GM21737 (cell line): Measurements from ENCODE around the gene RACGAP1.

Experiments
- ATAC-seq: cut with Tn5 transposase; IDR thresholded peaks from one replicate; pipeline ENCODE4 v1.9.1; 2021; ENCODE audit warnings: mild to moderate bottlenecking, moderate library complexity; ENCODE audit not compliant: unreplicated experiment

RACGAP1 gene

GRCh38 chr12:50057000-50057841, 31.9 kb upstream of the RACGAP1 start, which contains the start of gene ASIC1:
ASIC1 (plus strand) TSS chr12:50057596; CDS start chr12:50058767, 1,171 bp downstream.
- no peak for ATAC-seq

DNA sequence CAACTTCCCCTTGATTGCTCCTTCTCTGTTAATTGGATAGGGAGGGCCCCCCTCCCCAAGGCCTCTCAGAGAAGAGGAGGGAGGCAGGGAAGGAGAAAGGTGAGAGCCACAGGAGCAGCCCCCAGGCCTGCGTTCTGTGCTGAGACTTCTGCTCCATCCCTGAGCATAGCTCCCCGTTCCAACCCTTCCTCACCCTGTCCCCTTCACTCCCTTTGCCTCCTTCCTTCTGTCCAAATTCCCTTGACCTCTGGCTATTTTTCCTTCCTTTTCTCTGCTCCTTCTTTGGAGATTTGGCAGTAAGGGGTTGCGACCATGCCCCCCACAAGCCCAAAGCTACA, 31.3 kb upstream of the RACGAP1 start:
- no peak for ATAC-seq

DNA sequence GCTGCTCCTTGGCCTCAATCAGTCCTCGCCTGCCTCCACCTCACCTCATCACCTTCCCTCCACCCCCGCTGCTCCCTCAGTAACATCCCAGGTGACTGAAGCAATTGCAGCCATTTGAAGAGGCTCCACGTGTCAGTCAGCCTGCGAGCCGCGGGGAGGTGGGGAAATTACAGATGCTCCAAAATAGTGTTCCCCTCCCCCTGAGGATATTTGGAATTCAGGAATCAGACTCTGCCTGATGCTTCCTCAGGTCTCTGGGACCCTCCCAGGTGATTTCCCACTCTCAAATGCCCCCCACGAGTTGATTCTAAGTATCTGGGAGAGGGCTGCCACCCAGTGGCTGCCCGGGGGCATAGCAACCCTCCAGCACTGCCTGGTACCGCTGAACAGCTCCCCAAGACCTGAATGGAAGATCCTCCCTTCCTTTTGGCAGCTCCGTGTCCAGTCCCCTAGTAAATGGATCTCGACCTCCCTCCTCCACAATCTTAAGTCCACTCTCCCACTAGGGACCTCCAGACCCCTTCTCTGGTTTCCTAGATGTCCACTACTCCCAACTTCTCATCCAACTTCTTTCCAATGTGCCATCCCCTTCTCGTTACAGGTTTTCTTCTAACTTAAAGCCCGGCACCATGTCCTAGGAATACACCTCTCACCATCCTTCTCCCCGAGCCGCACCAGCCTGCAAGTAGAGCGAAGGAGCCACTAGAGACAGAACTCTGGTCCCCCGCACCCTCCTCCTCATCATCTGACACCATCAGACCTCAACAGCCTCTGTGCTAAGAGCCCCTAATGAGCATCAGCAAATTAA, 30.7 kb upstream of the RACGAP1 start:
- ATAC-seq = no peak

- ATAC-seq = no peak
These were observed 28.3 kb upstream of the RACGAP1 start for GRCh38 chr12:50053583-50053982.

GRCh38 chr12:50052964-50053363, 27.7 kb upstream of the RACGAP1 start:
- no peak for ATAC-seq

DNA sequence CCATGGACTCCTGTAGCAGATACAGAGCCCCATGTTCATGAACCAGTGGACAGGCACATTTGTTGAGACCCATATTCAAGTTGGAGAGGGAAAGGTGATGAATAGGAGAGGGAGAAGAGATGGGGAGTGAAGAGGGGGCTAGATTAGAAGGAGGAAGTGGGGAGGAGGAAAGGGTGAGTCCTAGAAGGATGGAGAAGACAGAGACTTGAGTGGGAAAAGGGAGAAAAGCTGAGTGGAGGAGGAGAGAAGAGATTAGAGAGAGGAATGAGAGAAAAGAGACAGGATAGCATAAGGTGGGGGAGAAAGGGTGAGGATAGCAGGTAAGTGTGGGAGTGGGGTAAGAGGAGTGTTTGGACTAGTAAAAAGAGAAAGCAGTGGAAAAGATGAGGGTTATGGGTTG, 27.2 kb upstream of the RACGAP1 start:
- no peak for ATAC-seq

DNA sequence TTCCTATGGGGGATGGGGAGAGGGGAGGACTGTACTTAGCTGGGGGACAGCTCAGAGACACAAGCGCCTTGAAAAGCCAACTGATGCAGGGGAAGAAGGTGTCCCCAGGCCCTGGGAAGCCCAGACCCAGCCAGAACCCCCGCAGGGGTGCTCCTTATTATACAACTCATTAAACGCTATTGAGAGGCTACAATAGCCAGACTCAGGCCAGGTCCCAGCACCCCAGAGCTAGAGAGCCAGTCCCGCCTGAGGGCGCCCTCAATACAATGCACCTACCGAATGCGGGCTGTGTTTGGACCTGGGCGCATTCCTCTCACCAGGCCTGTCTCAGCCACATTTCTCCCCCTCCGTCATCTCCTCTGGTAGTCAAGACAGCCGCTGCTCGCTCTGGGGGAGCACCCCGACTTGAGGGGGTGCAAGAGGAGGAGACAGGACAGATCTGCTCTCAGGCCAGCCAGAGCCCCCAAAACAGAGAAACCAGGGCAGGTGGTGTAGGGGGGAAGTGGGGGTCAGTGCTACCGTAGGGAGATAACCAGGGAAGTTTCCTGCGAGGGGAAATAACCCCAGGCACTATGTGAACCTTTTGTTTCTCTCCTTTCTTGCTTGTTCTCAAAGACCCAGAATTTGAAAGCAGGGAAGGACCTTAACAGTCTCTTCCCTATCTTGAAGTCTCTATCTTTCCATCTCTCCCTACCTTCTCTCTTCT, 26.0 kb upstream of the RACGAP1 start:
- ATAC-seq = no peak

- no peak for ATAC-seq
These were observed 25.3 kb upstream of the RACGAP1 start for GRCh38 chr12:50050410-50051098.

GRCh38 chr12:50050119-50050385, 24.8 kb upstream of the RACGAP1 start:
- ATAC-seq = no peak

- no peak for ATAC-seq
These were observed 24.2 kb upstream of the RACGAP1 start for GRCh38 chr12:50049254-50050118.

- ATAC-seq = no peak
These were observed 22.5 kb upstream of the RACGAP1 start for GRCh38 chr12:50047693-50048250.

GRCh38 chr12:50043854-50044253, 18.6 kb upstream of the RACGAP1 start:
- ATAC-seq = no peak

DNA sequence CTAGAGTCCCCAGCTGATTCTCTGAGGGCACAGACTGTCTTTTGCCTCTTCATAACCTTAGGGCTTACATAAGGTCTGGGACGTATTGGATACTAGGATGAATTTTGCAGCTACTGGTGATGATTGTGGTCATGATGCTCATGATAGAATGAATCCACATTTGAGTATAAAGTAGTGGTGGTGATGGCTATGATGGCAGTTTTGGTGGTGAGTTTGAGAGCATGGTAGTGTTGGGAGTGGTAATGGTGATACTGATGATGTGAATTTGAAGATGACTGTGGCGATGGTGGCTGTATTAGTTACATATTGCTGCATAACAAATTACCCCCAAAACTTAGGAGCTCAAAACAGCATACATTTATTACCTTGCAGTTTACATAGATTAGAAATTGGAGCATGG, 18.0 kb upstream of the RACGAP1 start:
- ATAC-seq = no peak

DNA sequence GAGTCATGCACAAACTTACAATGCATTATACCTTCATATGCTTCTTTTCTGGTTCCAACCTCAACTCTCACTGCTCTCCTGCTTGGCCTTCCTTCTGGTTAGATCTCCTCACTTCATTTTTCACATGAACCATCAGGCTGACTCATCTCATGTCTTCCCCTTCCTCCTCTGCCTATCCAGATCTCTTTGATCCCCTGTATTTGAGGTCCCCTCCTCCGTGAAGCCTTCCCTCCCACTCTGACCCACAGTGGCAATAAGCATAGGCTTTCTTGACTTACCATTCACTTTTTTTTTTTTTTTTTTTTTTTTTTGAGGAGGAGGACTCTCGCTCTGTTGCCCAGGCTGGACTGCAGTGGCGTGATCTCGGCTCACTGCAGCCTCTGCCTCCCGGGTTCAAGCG, 17.4 kb upstream of the RACGAP1 start:
- ATAC-seq = no peak

DNA sequence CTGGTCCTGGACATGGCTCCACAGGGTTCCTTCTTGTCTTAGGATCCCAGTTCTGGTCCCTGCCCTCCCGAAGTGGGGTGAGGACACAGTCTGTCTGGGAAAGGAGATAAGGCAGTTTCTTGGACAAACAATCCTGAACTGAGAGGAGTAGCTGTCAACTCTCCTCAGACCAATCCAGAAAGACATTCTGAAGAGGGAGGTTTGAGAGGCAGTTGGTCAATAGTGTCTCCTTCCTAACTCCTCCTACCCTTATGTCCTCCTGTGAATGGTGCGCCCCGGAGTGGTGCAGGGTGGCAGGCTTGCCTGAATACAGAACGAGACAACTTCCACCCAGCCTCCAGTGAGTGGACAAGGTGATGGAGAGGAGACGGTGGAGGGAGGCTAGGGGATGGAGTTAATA, 16.7 kb upstream of the RACGAP1 start:
- no peak for ATAC-seq

DNA sequence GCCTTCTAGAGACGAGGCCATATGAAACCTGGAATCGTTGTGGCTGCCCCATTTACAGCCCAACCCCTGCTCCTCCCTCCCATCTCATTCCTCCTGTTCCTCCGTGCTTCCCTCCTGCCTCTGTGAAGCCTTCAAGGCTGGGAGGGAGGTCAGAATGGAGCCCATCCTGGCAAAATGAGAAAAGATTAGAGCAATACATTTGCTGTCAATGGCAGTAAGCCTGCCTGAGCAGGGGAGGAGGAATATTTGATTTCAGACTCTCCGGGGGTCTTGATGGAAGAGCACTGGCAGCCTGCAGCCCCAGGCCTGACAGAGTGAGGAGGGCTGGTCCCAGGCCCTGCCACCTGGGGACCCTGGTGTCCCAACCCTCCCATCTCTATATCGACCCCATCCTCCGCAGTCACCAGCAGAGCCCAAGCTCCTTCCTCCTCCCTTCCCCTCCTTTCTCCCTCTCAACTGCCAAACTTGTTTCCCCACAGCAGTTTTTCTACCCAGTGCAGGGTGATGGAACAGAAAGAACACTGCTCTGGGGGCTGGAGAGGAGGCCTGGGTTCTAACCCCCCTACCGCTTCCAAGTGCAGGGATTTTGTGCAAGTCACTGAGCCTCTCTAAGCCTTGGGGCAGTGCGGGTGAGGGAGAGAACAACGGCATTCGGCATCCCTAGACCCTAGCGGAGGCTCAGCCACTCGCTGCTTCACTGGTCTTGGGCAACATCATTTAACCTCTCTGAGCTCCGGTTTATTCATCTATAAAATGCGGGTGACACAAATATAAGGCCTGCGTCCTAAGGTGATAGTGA, 16.0 kb upstream of the RACGAP1 start:
- no peak for ATAC-seq

- no peak for ATAC-seq
These were observed 15.4 kb upstream of the RACGAP1 start for GRCh38 chr12:50040657-50041056.

GRCh38 chr12:50039151-50039835, 14.0 kb upstream of the RACGAP1 start:
- ATAC-seq = no peak

GRCh38 chr12:50038336-50038735, 13.0 kb upstream of the RACGAP1 start:
- ATAC-seq = no peak
